ENCODE data around the gene UGT1A4. TPM values are rescaled to one million over a fixed set of nuclear protein-coding genes. Genes with fewer than 3 reads are reported as not detected.
"Not testable (repeated sequence)": the region's sequence is repeated elsewhere in the genome, so short reads cannot be mapped to it uniquely, and the experiment has no call there.

UGT1A4 gene
- polyA plus RNA-seq, 3 donors = not detected

DNA sequence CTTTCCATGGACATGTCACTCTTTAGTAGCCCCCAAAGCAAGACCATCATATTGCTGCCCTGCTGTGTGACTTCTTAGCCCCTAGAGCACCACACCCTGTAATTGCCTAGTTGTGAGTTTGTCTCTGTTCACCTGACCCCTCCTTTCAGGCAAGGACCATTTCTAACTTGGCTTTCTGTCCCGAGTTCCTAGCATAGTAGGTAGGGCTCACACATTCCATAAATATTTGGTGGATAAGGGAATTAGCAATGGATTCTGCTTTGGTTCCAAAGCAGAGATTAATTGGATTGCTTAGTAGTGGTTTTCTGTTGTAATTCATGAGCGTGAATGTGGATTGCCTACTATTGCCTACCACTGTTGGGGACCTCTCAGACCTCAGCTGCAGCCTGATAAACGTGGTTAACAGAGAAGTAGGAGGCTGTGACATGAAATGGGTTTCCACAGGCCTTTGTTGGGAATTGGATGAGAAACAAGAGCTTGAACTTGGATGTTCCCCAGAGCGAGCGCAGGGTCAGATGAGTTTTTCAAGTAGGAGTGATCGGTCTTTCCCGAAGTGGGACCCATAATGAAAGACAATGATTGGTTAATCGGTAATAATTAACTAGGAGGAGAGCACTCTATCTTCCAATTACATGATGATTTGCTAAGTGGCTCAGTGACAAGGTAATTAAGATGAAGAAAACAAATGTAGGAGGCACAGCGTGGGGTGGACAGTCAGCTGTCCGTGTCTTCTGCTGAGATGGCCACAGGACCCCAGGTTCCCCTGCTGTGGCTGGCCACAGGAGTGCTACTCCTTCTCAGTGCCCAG lies 28.1 kb downstream of the UGT1A4 start:
- intact Hi-C loops (cut with micrococcal nuclease) = no loop called here
- Histone ChIP-seq H4K20me1 (ENCODE audit: insufficient read depth, low read length) (no peaks in the 10 kb centered on the region), H3K27me3 (ENCODE audit: control insufficient read depth in 2 of 2, insufficient read depth in 2 of 2, low read length in 2 of 2) (no peaks in the 10 kb centered on the region), H3K4me1 (ENCODE audit: control insufficient read depth in 1 of 2, insufficient read depth in 2 of 2, low read length in 2 of 2) (no peaks in the 10 kb centered on the region), H3K4me2 (replicated peaks; ENCODE audit: extremely low read depth, low read length, poor library complexity, severe bottlenecking) (no peak overlapping the region), H3K27ac (ENCODE audit: low read depth in 1 of 2, low read length in 2 of 2) (no peak overlapping the region), H3K4me3 (replicated peaks in 1 of 3; ENCODE audit: low read depth in 2 of 3, low read length in 3 of 3) (no peak overlapping the region), H2AFZ (ENCODE audit: insufficient read depth, low read depth, low read length, poor library complexity, severe bottlenecking) (no peak overlapping the region), H3K9ac (ENCODE audit: insufficient read depth, low read length, poor library complexity, severe bottlenecking) (no peak overlapping the region), H3K9me3 (replicated peaks in 1 of 2; ENCODE audit: control insufficient read depth in 1 of 2, insufficient read depth in 1 of 2, low read length in 2 of 2) (peaks cover 10 to 16% of the 10 kb centered on the region in 2 donors), H3K79me2 (ENCODE audit: insufficient read depth, low read length) (no peaks in the 10 kb centered on the region), H3K36me3 (replicated peaks in 1 of 2; ENCODE audit: control insufficient read depth in 1 of 2, insufficient read depth in 2 of 2, low read length in 2 of 2) (no peaks in the 10 kb centered on the region)
- Mint-ChIP-seq H3K27ac (no peak overlapping the region), H3K4me1 (no peaks in the 10 kb centered on the region), H3K9me3 (peaks cover 8 to 29% (median 21%) of the 10 kb centered on the region in 7 donors), H3K27me3 (ENCODE audit: low read depth in 3 of 3) (peaks cover 1 to 5% (median 5%) of the 10 kb centered on the region in 3 donors), H3K4me3 (no peak overlapping the region), H3K36me3 (no peaks in the 10 kb centered on the region)
- WGBS (ENCODE audit: insufficient coverage) = 64% methylated on average over 4 of the region's 10 CpGs
- no peak for DNase-seq
- no peak for TF ChIP-seq CTCF (IDR thresholded peaks at IDR 0.05)

GRCh38 chr2:233747283-233747544 lies 28.7 kb downstream of the UGT1A4 start:
- Mint-ChIP-seq H3K4me1 (no peaks in the 10 kb centered on the region), H3K9me3 (peaks cover 8 to 30% (median 22%) of the 10 kb centered on the region in 7 donors), H3K36me3 (no peaks in the 10 kb centered on the region), H3K4me3 (no peak overlapping the region), H3K27me3 (ENCODE audit: low read depth in 3 of 3) (peaks cover 1 to 5% (median 3%) of the 10 kb centered on the region in 3 donors), H3K27ac (no peak overlapping the region)
- peaks cover 10 to 16% of the 10 kb centered on the region in 2 donors for H3K9me3 ChIP-seq (replicated peaks in 1 of 2; ENCODE audit: control insufficient read depth in 1 of 2, insufficient read depth in 1 of 2, low read length in 2 of 2)
- H4K20me1 ChIP-seq (ENCODE audit: insufficient read depth, low read length) = no peaks in the 10 kb centered on the region
- no peaks in the 10 kb centered on the region for H3K79me2 ChIP-seq (ENCODE audit: insufficient read depth, low read length)
- no peaks in the 10 kb centered on the region for H3K27me3 ChIP-seq (ENCODE audit: control insufficient read depth in 2 of 2, insufficient read depth in 2 of 2, low read length in 2 of 2)
- no peak overlapping the region for H3K27ac ChIP-seq (ENCODE audit: low read depth in 1 of 2, low read length in 2 of 2)
- WGBS (ENCODE audit: insufficient coverage) = 81% methylated on average over 6 of the region's 6 CpGs
- H2AFZ ChIP-seq (ENCODE audit: insufficient read depth, low read depth, low read length, poor library complexity, severe bottlenecking) = no peak overlapping the region
- intact Hi-C loops (cut with micrococcal nuclease) = no loop called here
- no peak overlapping the region for H3K4me2 ChIP-seq (replicated peaks; ENCODE audit: extremely low read depth, low read length, poor library complexity, severe bottlenecking)
- no peak overlapping the region for H3K9ac ChIP-seq (ENCODE audit: insufficient read depth, low read length, poor library complexity, severe bottlenecking)
- no peak overlapping the region for H3K4me3 ChIP-seq (replicated peaks in 1 of 3; ENCODE audit: low read depth in 2 of 3, low read length in 3 of 3)
- DNase-seq = no peak
- no peaks in the 10 kb centered on the region for H3K36me3 ChIP-seq (replicated peaks in 1 of 2; ENCODE audit: control insufficient read depth in 1 of 2, insufficient read depth in 2 of 2, low read length in 2 of 2)
- H3K4me1 ChIP-seq (ENCODE audit: control insufficient read depth in 1 of 2, insufficient read depth in 2 of 2, low read length in 2 of 2) = no peaks in the 10 kb centered on the region
- no peak for TF ChIP-seq CTCF (IDR thresholded peaks at IDR 0.05)

DNA sequence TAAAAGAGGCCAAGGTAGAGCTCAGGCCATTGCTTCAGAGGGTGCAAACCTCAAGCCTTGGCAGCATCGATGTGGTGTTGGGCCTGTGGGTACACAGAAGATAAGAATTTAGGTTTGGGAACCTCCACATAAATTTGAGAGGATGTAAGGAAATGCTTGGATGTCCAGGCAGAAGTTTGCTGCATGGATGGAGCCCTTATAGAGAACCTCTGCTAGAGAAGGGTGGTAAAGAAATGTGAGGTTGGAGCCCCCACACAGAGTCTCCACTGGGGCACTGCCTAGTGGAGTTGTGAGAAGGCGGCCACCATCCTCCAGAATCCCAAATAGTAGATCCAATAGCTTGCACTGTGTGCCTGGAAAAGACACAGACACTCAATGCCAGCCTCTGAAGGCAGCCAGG lies 32.2 kb downstream of the UGT1A4 start:
- H3K27me3 Mint-ChIP-seq (ENCODE audit: low read depth in 3 of 3); H3K36me3 ChIP-seq (replicated peaks in 1 of 2; ENCODE audit: control insufficient read depth in 1 of 2, insufficient read depth in 2 of 2, low read length in 2 of 2); H4K20me1 ChIP-seq (ENCODE audit: insufficient read depth, low read length); H3K4me1 ChIP-seq (ENCODE audit: control insufficient read depth in 1 of 2, insufficient read depth in 2 of 2, low read length in 2 of 2); H3K4me3 ChIP-seq (replicated peaks in 1 of 3; ENCODE audit: low read depth in 2 of 3, low read length in 3 of 3); DNase-seq; H2AFZ ChIP-seq (ENCODE audit: insufficient read depth, low read depth, low read length, poor library complexity, severe bottlenecking); H3K27ac ChIP-seq (ENCODE audit: low read depth in 1 of 2, low read length in 2 of 2); H3K27me3 ChIP-seq (ENCODE audit: control insufficient read depth in 2 of 2, insufficient read depth in 2 of 2, low read length in 2 of 2); intact Hi-C loops (cut with micrococcal nuclease); H3K27ac Mint-ChIP-seq; H3K4me3 Mint-ChIP-seq; H3K79me2 ChIP-seq (ENCODE audit: insufficient read depth, low read length); H3K36me3 Mint-ChIP-seq; H3K4me1 Mint-ChIP-seq; H3K4me2 ChIP-seq (replicated peaks; ENCODE audit: extremely low read depth, low read length, poor library complexity, severe bottlenecking); H3K9ac ChIP-seq (ENCODE audit: insufficient read depth, low read length, poor library complexity, severe bottlenecking): not testable (repeated sequence)
- peaks cover 10 to 14% of the 10 kb centered on the region in 2 donors for H3K9me3 ChIP-seq (replicated peaks in 1 of 2; ENCODE audit: control insufficient read depth in 1 of 2, insufficient read depth in 1 of 2, low read length in 2 of 2)
- WGBS (ENCODE audit: insufficient coverage) = no CpG with 5 or more reads among the region's 2 CpGs
- peaks cover 13 to 37% (median 22%) of the 10 kb centered on the region in 7 donors for H3K9me3 Mint-ChIP-seq

Data from CD14-positive monocyte (primary cell).